ENCODE data around the gene HECW1.

- TF ChIP-seq CTCF (conservative IDR thresholded peaks at IDR 0.05) (no peak), EZH2 (IDR thresholded peaks at IDR 0.05; ENCODE audit: low read depth) (no peak)
Observed at GRCh38 chr7:43562383-43562782, 449.9 kb downstream of the HECW1 start.

Data from PC-9 (cell line).